ENCODE measurements around the gene CD48.

The CD48 gene

DNA sequence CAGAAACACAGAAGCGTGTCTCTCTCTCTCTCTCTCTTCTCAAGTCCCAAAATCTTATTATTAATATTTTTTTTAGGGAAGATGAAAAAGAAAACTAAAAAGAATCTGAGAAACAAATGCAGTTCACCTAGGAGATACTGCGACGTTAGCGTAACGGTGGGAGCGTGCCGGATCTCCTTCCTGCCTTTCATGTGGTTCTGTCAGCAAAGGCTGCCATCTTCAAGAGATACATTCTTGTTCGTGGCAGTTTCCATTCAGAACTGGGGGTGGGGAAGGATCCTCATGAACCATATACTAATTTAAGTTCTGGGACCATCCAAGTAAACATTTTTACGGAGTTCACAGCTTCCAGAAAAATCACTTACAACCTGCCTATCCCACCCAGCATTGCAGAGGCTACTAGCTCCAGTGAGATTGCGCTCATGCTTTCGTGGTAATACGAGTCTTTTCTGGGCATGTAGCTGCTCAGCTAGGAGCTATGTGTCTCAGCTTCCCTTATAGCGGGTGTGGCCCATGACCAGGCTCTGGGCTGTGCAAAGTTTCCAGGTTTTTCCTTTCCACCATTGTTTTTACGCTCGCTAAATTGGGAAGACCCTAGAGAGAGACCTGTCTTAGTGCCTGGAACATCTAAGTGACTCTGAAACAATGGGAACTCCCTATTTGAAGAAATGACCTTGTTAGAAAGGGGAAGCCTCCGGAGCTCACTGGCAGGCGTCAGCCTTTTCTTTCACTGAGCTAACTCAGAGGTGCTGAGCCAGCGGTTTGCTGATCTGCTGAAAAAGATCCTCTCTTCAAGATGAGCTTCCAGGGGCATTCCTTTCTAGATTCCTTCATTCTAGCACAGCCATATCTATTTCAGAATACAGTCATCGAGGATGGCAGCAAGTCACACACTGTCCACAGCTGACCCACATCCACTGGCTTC lies 82.1 kb downstream of the CD48 start:
- Histone ChIP-seq H3K4me1 (ENCODE audit: control insufficient read depth, insufficient read depth, low read length) (peaks cover 14% of the 10 kb centered on the region), H3K9me3 (ENCODE audit: control insufficient read depth, insufficient read depth, low read depth, low read length) (no peaks in the 10 kb centered on the region), H3K9ac (ENCODE audit: low read length) (peak overlapping the region; percentile 40), H3K27me3 (ENCODE audit: control insufficient read depth, insufficient read depth, low read length) (no peaks in the 10 kb centered on the region), H3K4me3 (ENCODE audit: low read depth, low read length) (no peak overlapping the region), H3K27ac (ENCODE audit: low read depth, low read length) (peak overlapping the region; percentile 51; the same call in 1 of the 2 replicates), H3K36me3 (ENCODE audit: control insufficient read depth, insufficient read depth, low read length) (no peaks in the 10 kb centered on the region)

GRCh38 chr1:160628799-160629263 lies 82.8 kb downstream of the CD48 start:
- Histone ChIP-seq H3K9ac (ENCODE audit: low read length) (no peak overlapping the region), H3K9me3 (ENCODE audit: control insufficient read depth, insufficient read depth, low read depth, low read length) (no peaks in the 10 kb centered on the region), H3K27me3 (ENCODE audit: control insufficient read depth, insufficient read depth, low read length) (no peaks in the 10 kb centered on the region), H3K4me3 (ENCODE audit: low read depth, low read length) (no peak overlapping the region), H3K36me3 (ENCODE audit: control insufficient read depth, insufficient read depth, low read length) (no peaks in the 10 kb centered on the region), H3K27ac (ENCODE audit: low read depth, low read length) (no peak overlapping the region), H3K4me1 (ENCODE audit: control insufficient read depth, insufficient read depth, low read length) (peaks cover 14% of the 10 kb centered on the region)
